ENCODE results near the gene PSMG3.
A peak's percentile ranks its signal among the peaks of the same experiment; 100 is the strongest.

Gene PSMG3

DNA sequence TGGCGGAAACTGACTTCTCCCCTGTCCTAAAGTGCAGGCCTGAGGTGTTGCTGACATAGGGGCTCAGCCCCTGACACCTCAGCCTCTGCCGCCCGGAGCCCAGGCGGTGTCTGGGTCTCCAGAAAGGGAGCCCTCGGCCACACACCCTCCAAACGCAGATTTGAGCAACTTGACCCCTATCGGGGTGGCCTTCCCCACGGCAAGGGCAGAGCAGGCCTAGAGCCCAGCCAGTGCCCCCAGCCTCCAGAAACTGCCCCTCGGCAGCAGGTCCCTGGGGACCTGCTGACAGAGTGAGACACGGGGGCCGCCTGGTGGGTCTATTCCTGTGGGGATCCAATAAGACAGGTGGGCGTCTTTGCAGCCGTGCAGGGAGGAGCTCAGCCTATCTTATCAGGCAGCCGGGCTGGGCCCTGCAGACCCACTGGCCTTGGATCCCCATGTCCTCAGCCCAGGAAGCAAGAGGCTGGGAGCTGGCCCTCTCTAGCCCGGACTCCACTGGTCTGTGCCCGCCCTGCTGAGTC is 24.9 kb downstream of the PSMG3 start:
- intact Hi-C loops (cut with micrococcal nuclease) = no loop called here
- H3K9me3 Mint-ChIP-seq = no peaks in the 10 kb centered on the region
- H3K27ac Mint-ChIP-seq = no peak overlapping the region
- H3K4me3 Mint-ChIP-seq = no peak overlapping the region
- H3K27me3 Mint-ChIP-seq = peaks cover 1% of the 10 kb centered on the region
- peaks cover 14% of the 10 kb centered on the region for H3K4me1 Mint-ChIP-seq (ENCODE audit: low read depth)
- peaks cover 51% of the 10 kb centered on the region for H3K36me3 Mint-ChIP-seq (ENCODE audit: low read depth)

DNA sequence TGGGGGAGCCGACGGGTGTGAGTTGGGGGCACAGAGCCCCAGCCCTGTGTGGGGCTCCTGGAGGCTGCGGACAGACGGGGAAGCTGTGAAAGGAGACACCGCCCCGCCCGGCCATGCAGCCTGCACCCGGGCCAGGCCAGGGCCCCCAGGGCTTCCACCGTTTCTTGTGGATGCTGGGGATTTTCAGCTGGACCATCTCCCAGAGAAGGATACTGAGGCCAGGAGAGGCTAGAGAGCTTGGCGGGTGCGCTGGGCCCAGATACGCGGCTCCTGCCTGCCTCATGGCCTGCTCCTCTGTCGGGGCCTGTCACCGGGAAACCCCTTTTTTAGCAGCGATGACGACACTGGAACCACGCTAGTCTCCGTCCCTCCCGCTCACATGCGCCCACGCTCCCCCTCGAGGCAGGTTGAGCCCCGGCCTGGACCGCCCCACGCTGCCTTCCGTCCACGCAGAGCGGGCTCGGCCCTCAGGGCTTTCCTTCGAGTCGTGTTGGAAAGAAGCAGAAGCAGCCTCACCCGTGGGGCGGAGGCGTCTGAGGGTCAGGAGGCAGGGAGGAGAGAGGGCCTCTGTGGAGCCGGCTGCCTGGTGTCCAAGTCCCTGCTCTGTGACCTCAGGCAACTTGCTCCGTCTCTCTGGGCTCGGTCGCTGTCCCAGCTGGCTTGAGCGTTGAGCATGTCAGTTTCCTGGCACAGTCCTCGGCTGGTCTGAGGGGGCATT is 25.5 kb downstream of the PSMG3 start:
- H3K27me3 Mint-ChIP-seq = peaks cover 1% of the 10 kb centered on the region
- intact Hi-C loops (cut with micrococcal nuclease) = no loop called here
- H3K4me3 Mint-ChIP-seq = no peak overlapping the region
- peaks cover 14% of the 10 kb centered on the region for H3K4me1 Mint-ChIP-seq (ENCODE audit: low read depth)
- H3K27ac Mint-ChIP-seq = peak overlapping the region; percentile 14
- peaks cover 57% of the 10 kb centered on the region for H3K36me3 Mint-ChIP-seq (ENCODE audit: low read depth)
- no peaks in the 10 kb centered on the region for H3K9me3 Mint-ChIP-seq

DNA sequence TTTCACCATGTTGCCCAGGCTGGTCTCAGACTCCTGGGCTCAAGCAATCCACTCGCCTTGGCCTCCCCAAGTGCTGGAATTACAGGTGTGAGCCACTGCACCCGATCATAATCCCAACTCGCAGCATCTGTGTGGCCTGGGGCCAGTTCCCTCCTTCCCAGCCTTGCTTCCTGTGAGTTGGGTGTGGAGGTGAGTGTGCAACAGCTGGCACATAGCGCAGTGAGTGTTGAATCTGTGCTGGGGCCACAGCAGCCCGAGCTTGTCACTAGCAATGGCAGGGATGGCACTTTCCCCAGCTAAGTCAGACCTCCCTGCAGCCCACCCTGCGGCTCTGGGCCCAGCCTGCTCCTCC is 26.0 kb downstream of the PSMG3 start:
- Mint-ChIP-seq H3K9me3 (no peaks in the 10 kb centered on the region), H3K27ac (peak overlapping the region; percentile 14), H3K36me3 (ENCODE audit: low read depth) (peaks cover 62% of the 10 kb centered on the region), H3K4me1 (ENCODE audit: low read depth) (peaks cover 14% of the 10 kb centered on the region), H3K4me3 (no peak overlapping the region), H3K27me3 (peaks cover 1% of the 10 kb centered on the region)
- intact Hi-C loops (cut with micrococcal nuclease) = no loop called here

DNA sequence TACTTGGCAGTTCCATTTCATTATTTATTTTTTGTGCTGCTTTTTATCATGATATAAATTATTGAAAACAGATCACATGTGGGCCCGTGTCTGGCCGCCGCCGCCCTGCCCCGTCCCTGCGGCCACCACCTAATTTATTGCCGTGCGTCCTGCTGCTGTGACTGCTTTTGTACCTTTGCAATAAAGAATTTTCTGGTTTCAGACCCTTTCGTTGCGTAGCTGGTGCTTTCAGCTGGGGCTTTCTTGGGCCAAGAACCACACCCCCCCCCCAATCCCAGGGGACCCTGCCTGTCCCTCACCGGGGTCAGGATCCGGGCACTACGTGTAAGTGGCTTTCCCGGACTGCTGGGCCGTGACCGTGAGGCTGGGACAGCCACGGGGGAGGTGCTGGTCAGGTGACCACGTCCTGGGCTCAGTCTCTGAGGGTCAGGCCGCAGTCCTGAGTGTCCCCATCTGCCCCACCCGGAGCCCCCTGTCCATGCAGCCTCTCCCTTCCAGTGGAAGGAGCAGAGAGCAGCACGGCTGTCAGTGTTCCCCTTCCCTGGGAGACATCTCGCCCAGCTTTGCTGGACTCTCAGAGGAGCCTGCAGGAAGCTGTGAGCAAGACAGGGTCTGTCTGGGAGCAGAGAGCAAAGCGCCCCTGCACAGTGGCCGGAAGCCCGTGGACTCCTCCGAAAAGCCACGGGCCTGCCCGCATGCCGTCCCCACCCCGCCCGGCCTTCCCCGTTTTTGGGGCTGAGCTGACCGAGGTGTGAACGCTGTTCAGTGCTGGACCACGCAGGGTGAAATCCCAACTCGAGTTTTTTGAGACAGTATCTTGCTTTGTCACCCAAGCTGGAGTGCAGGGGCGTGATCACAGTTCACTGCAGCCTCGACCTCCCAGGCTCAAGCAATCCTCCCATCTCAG is 26.7 kb downstream of the PSMG3 start:
- no peak overlapping the region for H3K4me3 Mint-ChIP-seq
- H3K4me1 Mint-ChIP-seq (ENCODE audit: low read depth) = peaks cover 10% of the 10 kb centered on the region
- H3K36me3 Mint-ChIP-seq (ENCODE audit: low read depth) = peaks cover 66% of the 10 kb centered on the region
- no peaks in the 10 kb centered on the region for H3K9me3 Mint-ChIP-seq
- H3K27me3 Mint-ChIP-seq = no peaks in the 10 kb centered on the region
- H3K27ac Mint-ChIP-seq = peak overlapping the region; percentile 14
- intact Hi-C loops (cut with micrococcal nuclease) = no loop called here

DNA sequence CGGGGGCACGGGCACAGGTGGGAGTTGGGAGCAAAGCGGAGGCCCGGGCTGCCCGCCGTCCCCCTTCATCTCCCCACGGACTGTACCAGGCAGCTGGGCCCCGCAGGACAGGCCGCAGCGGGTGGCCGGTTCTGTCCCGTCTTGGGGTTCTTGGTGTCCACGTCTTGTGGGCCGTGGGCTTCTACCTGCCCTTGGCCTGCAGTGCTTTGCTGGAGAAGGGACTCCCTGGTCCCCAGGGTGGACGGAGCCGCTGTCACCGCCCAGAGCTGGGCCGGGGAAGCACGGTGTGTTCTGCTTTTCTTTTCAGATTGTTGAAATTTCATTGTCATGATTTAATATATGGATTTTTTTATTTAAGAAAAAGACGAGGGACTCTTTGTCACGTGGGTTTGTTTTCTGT is 27.5 kb downstream of the PSMG3 start:
- intact Hi-C loops (cut with micrococcal nuclease) = no loop called here
- Mint-ChIP-seq H3K4me3 (no peak overlapping the region), H3K27me3 (no peaks in the 10 kb centered on the region), H3K36me3 (ENCODE audit: low read depth) (peaks cover 74% of the 10 kb centered on the region), H3K4me1 (ENCODE audit: low read depth) (peaks cover 15% of the 10 kb centered on the region), H3K27ac (no peak overlapping the region), H3K9me3 (no peaks in the 10 kb centered on the region)

DNA sequence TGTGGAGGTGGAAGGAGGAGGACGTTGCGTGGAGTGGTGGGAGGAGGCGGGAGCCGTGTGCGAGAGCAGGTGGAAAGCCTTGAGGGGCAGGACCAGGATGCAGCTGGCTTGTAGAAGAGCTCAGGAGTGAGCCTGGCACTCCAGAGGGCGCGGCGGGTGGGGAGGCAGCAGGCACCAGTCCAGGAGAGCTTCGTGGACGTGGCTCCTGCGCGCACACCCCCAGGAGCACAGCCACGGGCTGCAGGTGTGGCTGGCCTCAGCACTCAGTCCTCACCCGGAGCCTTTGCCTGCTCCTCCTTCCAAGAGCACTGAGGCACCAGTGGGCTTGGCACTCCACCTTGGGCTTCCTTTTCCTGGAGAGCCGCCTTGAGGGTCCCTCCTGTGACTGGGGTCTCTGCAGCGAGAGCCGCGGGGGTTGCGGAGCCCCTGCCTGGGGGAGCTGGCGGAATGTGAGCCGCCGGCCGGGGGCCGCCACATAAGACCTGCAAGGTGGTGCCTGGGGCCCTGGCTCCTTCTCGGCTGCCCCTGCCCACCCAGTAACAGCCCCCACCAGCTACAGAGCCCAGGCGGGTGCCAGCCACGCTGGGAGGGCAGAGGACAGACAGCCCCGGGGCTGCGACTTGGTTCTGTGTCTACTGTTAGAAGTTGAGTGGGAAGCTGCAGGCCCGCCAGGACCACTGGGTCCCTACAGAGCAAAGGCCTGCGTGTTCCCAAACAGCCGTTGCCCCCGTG is 28.2 kb downstream of the PSMG3 start:
- no peaks in the 10 kb centered on the region for H3K27me3 Mint-ChIP-seq
- H3K9me3 Mint-ChIP-seq = no peaks in the 10 kb centered on the region
- intact Hi-C loops (cut with micrococcal nuclease) = no loop called here
- no peak overlapping the region for H3K4me3 Mint-ChIP-seq
- peaks cover 20% of the 10 kb centered on the region for H3K4me1 Mint-ChIP-seq (ENCODE audit: low read depth)
- H3K27ac Mint-ChIP-seq = no peak overlapping the region
- H3K36me3 Mint-ChIP-seq (ENCODE audit: low read depth) = peaks cover 81% of the 10 kb centered on the region

DNA sequence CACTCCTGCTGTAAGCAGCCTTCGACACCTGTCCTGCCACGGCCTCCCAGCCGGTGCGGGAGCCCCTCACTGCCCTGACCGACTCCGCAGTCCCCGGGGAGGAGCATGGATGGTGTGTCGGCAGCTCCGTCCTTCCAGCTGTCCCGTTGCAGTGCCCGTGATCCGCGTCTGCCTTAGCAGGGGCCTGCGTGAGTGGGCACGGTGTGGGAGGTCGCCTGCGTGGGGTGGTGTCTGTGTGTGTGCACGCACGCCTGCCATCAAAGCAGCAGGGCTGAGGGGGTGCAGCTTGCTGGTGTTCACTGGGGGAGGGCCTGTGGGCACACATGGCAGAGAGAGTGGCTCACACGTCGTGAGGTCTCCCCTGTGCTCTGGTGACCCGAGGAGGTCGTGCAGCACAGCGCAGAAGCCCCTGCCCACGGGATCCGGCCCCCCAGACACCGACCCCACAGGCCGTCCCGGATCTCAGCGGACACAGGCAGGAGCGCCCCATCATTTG is 29.0 kb downstream of the PSMG3 start:
- intact Hi-C loops (cut with micrococcal nuclease) = no loop called here
- no peak overlapping the region for H3K4me3 Mint-ChIP-seq
- H3K27me3 Mint-ChIP-seq = no peaks in the 10 kb centered on the region
- H3K27ac Mint-ChIP-seq = no peak overlapping the region
- H3K36me3 Mint-ChIP-seq (ENCODE audit: low read depth) = peaks cover 89% of the 10 kb centered on the region
- H3K9me3 Mint-ChIP-seq = no peaks in the 10 kb centered on the region
- peaks cover 23% of the 10 kb centered on the region for H3K4me1 Mint-ChIP-seq (ENCODE audit: low read depth)

DNA sequence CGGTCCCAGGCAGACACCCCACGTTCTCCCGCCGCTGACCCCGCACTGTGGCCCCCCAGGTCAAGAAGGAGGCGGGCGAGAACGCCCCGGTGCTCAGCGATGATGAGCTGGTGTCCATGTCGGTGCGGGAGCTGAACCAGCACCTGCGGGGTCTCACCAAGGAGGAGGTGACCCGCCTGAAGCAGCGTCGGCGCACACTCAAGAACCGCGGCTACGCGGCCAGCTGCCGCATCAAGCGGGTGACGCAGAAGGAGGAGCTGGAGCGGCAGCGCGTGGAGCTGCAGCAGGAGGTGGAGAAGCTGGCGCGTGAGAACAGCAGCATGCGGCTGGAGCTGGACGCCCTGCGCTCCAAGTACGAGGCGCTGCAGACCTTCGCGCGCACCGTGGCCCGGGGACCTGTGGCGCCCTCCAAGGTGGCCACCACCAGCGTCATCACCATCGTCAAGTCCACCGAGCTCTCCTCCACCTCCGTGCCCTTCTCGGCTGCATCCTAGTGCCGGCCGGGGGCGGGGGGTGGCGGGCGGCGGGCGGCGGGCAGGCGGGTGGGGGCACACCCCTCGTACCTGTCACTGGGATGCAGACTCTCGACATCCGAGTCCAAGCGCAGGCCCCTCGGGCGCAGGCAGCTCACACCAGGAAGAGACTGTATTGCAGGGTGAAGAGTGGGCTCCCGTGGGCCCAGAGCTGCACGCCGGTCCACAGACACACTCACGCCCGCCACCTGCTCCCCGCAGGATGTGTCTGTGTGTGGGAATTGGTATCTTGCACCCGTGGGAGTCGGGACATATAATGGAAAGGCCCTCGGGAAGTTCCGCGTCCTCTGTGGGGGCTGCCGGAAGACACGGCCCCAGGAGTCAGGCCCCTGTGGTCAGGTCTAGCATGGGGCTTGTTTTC is 29.7 kb downstream of the PSMG3 start:
- Mint-ChIP-seq H3K9me3 (no peaks in the 10 kb centered on the region), H3K27ac (no peak overlapping the region)

DNA sequence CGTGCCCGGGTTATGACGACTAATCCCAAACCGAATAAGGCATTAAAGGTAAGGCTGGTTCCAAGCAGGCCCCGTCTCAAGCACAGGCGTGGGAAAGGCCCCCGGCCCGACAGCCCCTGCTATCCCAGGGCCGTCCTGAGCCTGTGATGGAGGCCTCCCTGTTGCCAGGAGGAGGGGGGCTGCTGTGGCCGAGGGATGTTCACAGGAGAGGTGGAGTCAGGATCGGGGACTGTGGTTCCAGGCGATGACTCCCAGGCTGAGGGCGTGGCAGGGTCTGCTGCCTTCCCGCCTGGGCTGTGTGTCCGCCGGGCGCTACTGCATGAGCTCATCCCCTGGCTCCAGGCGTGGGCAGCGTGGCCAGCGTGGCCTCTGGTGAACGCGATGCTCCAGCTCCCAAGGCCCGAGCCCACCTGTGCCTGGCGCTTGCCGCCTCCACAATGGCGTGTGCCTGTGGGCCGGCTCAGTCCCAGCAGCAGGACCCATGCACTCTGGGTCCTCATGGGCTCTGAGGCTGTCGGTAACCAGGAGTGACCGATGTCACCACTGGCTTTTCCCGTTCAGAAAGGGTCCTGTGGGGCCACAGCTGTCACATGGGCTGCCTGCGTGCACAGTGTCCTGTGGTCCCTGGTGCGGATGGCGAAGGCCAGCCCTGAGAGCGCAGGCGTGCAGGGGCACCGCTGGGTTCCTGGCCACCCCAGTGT is 30.5 kb downstream of the PSMG3 start:
- intact Hi-C loops (cut with micrococcal nuclease) = no loop called here
- H3K27ac Mint-ChIP-seq = no peak overlapping the region
- no peak overlapping the region for H3K4me3 Mint-ChIP-seq
- H3K27me3 Mint-ChIP-seq = no peaks in the 10 kb centered on the region
- no peaks in the 10 kb centered on the region for H3K9me3 Mint-ChIP-seq
- H3K36me3 Mint-ChIP-seq (ENCODE audit: low read depth) = peaks cover 97% of the 10 kb centered on the region
- H3K4me1 Mint-ChIP-seq (ENCODE audit: low read depth) = peaks cover 32% of the 10 kb centered on the region

More for the DNA sequence above, 29.7 kb downstream of the PSMG3 start:
- H3K4me1 Mint-ChIP-seq (ENCODE audit: low read depth) = peaks cover 25% of the 10 kb centered on the region
- intact Hi-C loops (cut with micrococcal nuclease) = no loop called here
- peaks cover 96% of the 10 kb centered on the region for H3K36me3 Mint-ChIP-seq (ENCODE audit: low read depth)
- no peaks in the 10 kb centered on the region for H3K27me3 Mint-ChIP-seq
- H3K4me3 Mint-ChIP-seq = no peak overlapping the region

DNA sequence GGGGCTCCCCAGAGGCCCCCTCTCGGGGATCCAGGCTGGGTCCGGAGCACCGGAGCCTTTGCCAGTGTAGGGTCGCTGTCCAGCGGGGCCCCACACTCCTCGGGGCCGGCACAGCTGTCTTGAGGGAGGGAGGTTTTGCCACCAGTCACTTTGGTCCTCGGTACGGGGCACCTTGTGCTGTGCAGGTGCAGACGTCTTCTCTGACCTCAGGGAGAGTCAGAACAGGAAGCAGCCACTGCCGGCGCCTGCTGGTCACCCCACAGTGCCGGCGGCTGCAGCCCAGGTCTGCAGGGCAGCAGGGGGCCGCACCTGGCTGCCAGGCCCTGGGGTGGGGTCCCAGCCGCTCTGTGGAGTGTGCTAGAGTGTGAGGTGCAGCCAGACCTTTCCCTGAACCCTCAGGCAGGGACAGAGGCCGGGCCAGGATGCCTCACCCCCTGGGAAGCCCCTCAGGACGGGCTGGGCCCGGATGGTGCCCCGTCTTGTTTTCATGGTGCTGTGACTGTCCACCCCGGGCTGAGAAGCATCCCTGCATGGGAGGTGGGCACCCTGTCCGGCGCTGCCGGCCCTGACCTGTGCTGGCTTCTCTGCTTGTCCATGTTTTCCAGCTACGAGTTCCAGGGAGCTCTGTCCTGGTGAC is 31.2 kb downstream of the PSMG3 start:
- Mint-ChIP-seq H3K27me3 (no peaks in the 10 kb centered on the region), H3K36me3 (ENCODE audit: low read depth) (peaks cover 97% of the 10 kb centered on the region), H3K27ac (no peak overlapping the region), H3K4me3 (no peak overlapping the region), H3K9me3 (no peaks in the 10 kb centered on the region), H3K4me1 (ENCODE audit: low read depth) (peaks cover 39% of the 10 kb centered on the region)
- intact Hi-C loops (cut with micrococcal nuclease) = no loop called here

DNA sequence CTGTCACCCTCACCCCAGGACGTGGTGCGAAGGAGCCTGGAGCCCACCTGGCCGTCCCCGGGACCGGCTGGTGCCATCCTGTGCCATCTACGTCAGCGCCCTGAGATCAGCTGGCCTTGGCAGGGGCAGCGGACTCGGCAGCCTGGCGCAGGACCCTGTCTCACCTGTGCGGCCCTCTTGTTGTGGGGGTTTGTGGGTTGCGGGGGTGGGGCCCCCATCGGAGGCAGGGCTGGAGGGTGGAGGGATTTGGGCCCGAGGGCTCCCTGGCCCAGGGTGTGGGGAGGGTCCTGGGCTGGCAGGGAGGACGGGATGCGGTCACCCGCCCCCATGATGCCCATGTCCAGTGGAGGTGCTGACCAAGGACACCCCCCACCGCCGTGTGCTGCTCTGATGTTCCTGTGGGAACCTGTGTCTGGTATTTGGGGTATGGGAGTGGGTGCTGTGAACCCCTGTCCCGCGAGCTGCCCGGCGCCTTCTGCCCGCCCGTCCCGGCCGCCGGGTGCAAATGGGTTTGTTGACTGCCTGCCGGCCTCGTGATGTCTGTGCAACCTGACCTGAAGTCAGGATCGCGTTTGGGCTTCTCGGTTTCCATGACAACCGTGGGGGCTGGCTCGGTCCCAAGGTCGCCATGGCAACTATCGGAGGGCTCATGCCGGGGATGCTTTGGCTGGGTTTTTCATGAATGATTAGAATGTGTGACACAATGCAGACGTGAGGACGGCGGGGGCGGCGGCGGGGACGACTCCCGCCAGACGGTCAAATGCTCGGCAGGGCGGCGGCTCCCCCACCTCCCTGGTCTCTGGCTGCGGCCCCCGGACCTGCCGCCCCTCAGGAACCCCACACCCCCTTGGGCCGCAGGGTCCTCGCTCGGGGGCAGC is 32.1 kb downstream of the PSMG3 start:
- no peaks in the 10 kb centered on the region for H3K9me3 Mint-ChIP-seq
- H3K36me3 Mint-ChIP-seq (ENCODE audit: low read depth) = peaks cover 94% of the 10 kb centered on the region
- H3K27ac Mint-ChIP-seq = peak overlapping the region; percentile 32

More for the DNA sequence above, 32.1 kb downstream of the PSMG3 start:
- H3K27me3 Mint-ChIP-seq = no peaks in the 10 kb centered on the region
- no peak overlapping the region for H3K4me3 Mint-ChIP-seq
- peaks cover 48% of the 10 kb centered on the region for H3K4me1 Mint-ChIP-seq (ENCODE audit: low read depth)
- intact Hi-C loops (cut with micrococcal nuclease) = no loop called here
